HepG2 (cell line): ENCODE data around the gene NDUFB6. TPM values are rescaled to one million over a fixed set of nuclear protein-coding genes. Genes with fewer than 3 reads are reported as not detected.

Experiments used
- ARID2 ChIP-seq: sonication (generic); formaldehyde crosslinking; IDR thresholded peaks from 2 replicates; pipeline ENCODE4 v1.8.1; 2022; ENCODE audit warnings: mild to moderate bottlenecking, missing genetic modification reagents, borderline replicate concordance
- CTCF ChIP-seq: sonication (generic); formaldehyde crosslinking; IDR thresholded peaks from 2 replicates; pipeline ENCODE4 v1.5.0; 2020; ENCODE audit warnings: mild to moderate bottlenecking, missing genetic modification reagents, moderate library complexity
- ESRRA ChIP-seq: sonication (generic); formaldehyde crosslinking; IDR thresholded peaks from 2 replicates; pipeline ENCODE4 v1.5.1; 2020; ENCODE audit warnings: mild to moderate bottlenecking, low read depth, missing genetic modification reagents
- FOXC1 ChIP-seq: sonication (generic); formaldehyde crosslinking; IDR thresholded peaks from 2 replicates; pipeline ENCODE4 v1.8.0; 2022; ENCODE audit warnings: mild to moderate bottlenecking, missing genetic modification reagents, borderline replicate concordance
- GTF2F1 ChIP-seq: fragments of 150-350 bp; IDR thresholded peaks from 2 replicates; pipeline ENCODE4 v1.6.1; 2014; ENCODE audit warnings: low read length
- HDAC1 ChIP-seq: sonication (generic); formaldehyde crosslinking; IDR thresholded peaks from 2 replicates; pipeline ENCODE4 v1.5.1; 2020; ENCODE audit warnings: mild to moderate bottlenecking, missing genetic modification reagents
- NR2C2 ChIP-seq: sonication (generic); formaldehyde crosslinking; IDR thresholded peaks from 2 replicates; pipeline ENCODE4 v1.4.0; 2020; ENCODE audit warnings: missing genetic modification reagents, mild to moderate bottlenecking, moderate library complexity, borderline replicate concordance
- PAWR ChIP-seq: sonication (generic); formaldehyde crosslinking; IDR thresholded peaks from 2 replicates; pipeline ENCODE4 v1.4.0; 2020; ENCODE audit warnings: missing genetic modification reagents, mild to moderate bottlenecking, borderline replicate concordance
- PHF8 ChIP-seq: sonication (generic); formaldehyde crosslinking; IDR thresholded peaks from 2 replicates; pipeline ENCODE4 v1.5.0; 2020; ENCODE audit warnings: missing genetic modification reagents
- SAP130 ChIP-seq: IDR thresholded peaks from 2 replicates; pipeline ENCODE4 v1.6.1; 2016; ENCODE audit warnings: low read depth
- SNAPC4 ChIP-seq: sonication (generic); formaldehyde crosslinking; IDR thresholded peaks from 2 replicates; pipeline ENCODE4 v1.4.0; 2020; ENCODE audit warnings: mild to moderate bottlenecking, missing genetic modification reagents
- SRSF9 ChIP-seq: fragments of 200-400 bp; formaldehyde crosslinking; IDR thresholded peaks from 2 replicates; pipeline ENCODE4 v1.6.1; 2018; ENCODE audit warnings: borderline replicate concordance, mild to moderate bottlenecking, low read depth, low read length; ENCODE audit not compliant: insufficient read depth, poor library complexity, severe bottlenecking
- SSRP1 ChIP-seq: IDR thresholded peaks from 2 replicates; pipeline ENCODE4 v1.6.1; 2016; ENCODE audit warnings: control low read depth
- TAF15 ChIP-seq: fragments of 200-400 bp; formaldehyde crosslinking; IDR thresholded peaks from one replicate; pipeline ENCODE4 v1.6.1; 2018; ENCODE audit warnings: mild to moderate bottlenecking, low read depth, low read length; ENCODE audit not compliant: poor library complexity, severe bottlenecking
- YEATS2 ChIP-seq: sonication (generic); formaldehyde crosslinking; IDR thresholded peaks from 2 replicates; pipeline ENCODE4 v1.4.0; 2020; ENCODE audit warnings: missing genetic modification reagents, borderline replicate concordance
- ZFP1 ChIP-seq: IDR thresholded peaks from 2 replicates; pipeline ENCODE4 v1.6.1; 2016
- ZGPAT ChIP-seq: IDR thresholded peaks from 2 replicates; pipeline ENCODE4 v1.6.1; 2016; ENCODE audit warnings: mild to moderate bottlenecking
- ZKSCAN5 ChIP-seq: sonication (generic); formaldehyde crosslinking; IDR thresholded peaks from 2 replicates; pipeline ENCODE4 v1.5.1; 2020; ENCODE audit warnings: mild to moderate bottlenecking, missing genetic modification reagents
- ZNF296 ChIP-seq: sonication (generic); formaldehyde crosslinking; conservative IDR thresholded peaks from 2 replicates; pipeline ENCODE4 v1.5.0; 2020; ENCODE audit warnings: mild to moderate bottlenecking, missing genetic modification reagents
- ZNF597 ChIP-seq: sonication (generic); formaldehyde crosslinking; IDR thresholded peaks from 2 replicates; pipeline ENCODE4 v1.5.0; 2020; ENCODE audit warnings: missing genetic modification reagents
- ZNF83 ChIP-seq: sonication (generic); formaldehyde crosslinking; IDR thresholded peaks from 2 replicates; pipeline ENCODE4 v1.4.0; 2020; ENCODE audit warnings: missing genetic modification reagents, mild to moderate bottlenecking, borderline replicate concordance
- polyA plus RNA-seq, 8 experiments: library from polyadenylated mRNA; depleted of rRNA in 3 of 8; stranded (reverse) in 7 of 8; unstranded in 1 of 8; fragments of >200 nt; fragmentation: Illumina TruSeq in 4 of 8; extraction: Trizol in 4 of 8; gene quantifications; 2 replicates each; pipeline versions ENCODE4 v1.2.1 to v1.2.3, GENCODE V29; 2011 to 2016; ENCODE audit warnings: low read depth in 4 of 8, missing spikeins in 1 of 8, mixed read lengths in 1 of 8; ENCODE audit not compliant: insufficient read depth in 1 of 8
- total RNA-seq, 5 experiments: library from RNA; depleted of rRNA; stranded (reverse); fragments of >200 nt; fragmentation: Illumina TruSeq; extraction: Trizol; gene quantifications; 2 replicates each; pipeline ENCODE4 v1.2.3, GENCODE V29; 2016; ENCODE audit warnings: low read depth in 1 of 5

NDUFB6 gene
- total and polyA plus RNA-seq, 2 of the 13 experiments (the other 11 are each of a cell fraction or from before 2014, with no cell fraction given) = 31.2 to 81.9 TPM

- TF ChIP-seq ZGPAT = no peak
- no peak for TF ChIP-seq ZNF597 (CRISPR knock-in tag)
- TF ChIP-seq PAWR = no peak
- no peak for TF ChIP-seq ARID2 (CRISPR knock-in tag)
- no peak for TF ChIP-seq PHF8 (CRISPR knock-in tag)
- TF ChIP-seq SAP130 (CRISPR knock-in tag) = peak; percentile 42; the same call in 1 of the 2 replicates
- TF ChIP-seq CTCF (CRISPR knock-in tag) = no peak
- TF ChIP-seq SNAPC4 (CRISPR knock-in tag) = no peak
- TF ChIP-seq GTF2F1 = no peak
- no peak for TF ChIP-seq ZNF83
- TF ChIP-seq FOXC1 (CRISPR knock-in tag) = no peak
- no peak for TF ChIP-seq ESRRA (CRISPR knock-in tag)
- no peak for TF ChIP-seq SSRP1 (CRISPR knock-in tag)
- TF ChIP-seq TAF15 = no peak
- TF ChIP-seq SRSF9 = no peak
- TF ChIP-seq YEATS2 (CRISPR knock-in tag) = no peak
- no peak for TF ChIP-seq ZNF296 (CRISPR knock-in tag)
- TF ChIP-seq ZFP1 = no peak
- TF ChIP-seq ZKSCAN5 (CRISPR knock-in tag) = peak; percentile 88; the same call in 1 of the 2 replicates
- TF ChIP-seq HDAC1 = no peak
- TF ChIP-seq NR2C2 (CRISPR knock-in tag) = no peak
Measured at GRCh38 chr9:32558408-32558934, 14.5 kb downstream of the NDUFB6 start (continued).
